ENCODE results near the gene CDCP1. TPM values are rescaled to one million over a fixed set of nuclear protein-coding genes. Genes with fewer than 3 reads are reported as not detected.

Gene CDCP1
- 0.23 TPM for total RNA-seq

GRCh38 chr3:45145681-45146614 lies at the start of gene CDCP1:
Gene CDCP1, minus strand, starts transcription at chr3:45146378. Its CDS starts 91 bp downstream, at chr3:45146287.

Small RNA genes within 50 kb of the gene (small RNA-seq; reads per million reads assigned to genes)
- 0.28 reads per million, percentile 16 among the genes with 10 or more reads in this experiment for gene RNU5B-3P

Other genes with a start within 250 kb of the CDCP1 start
- gene ZDHHC3, start 170.2 kb downstream of the CDCP1 start, total RNA-seq = 42.4 TPM
- 29.5 TPM for gene EXOSC7, start 170.1 kb downstream of the CDCP1 start, total RNA-seq
- 34.4 TPM for gene CLEC3B, start 120.1 kb downstream of the CDCP1 start, total RNA-seq
- gene TMEM158, start 79.9 kb upstream of the CDCP1 start, total RNA-seq = 18.9 TPM
- 23.8 TPM for gene LARS2, start 242.2 kb upstream of the CDCP1 start, total RNA-seq

Measured in diencephalon (tissue), 1 donor.